Measurements from ENCODE around the gene NACC1.

- TF ChIP-seq CTCF (conservative IDR thresholded peaks at IDR 0.05) (no peak), EZH2 (IDR thresholded peaks at IDR 0.05; ENCODE audit: low read depth) (no peak)
Observed at GRCh38 chr19:13133241-13133870, 15.3 kb downstream of the NACC1 start.
